GM10248 (cell line): ENCODE data around the gene AEBP1.

Experiments used
- CTCF ChIA-PET: fragments of 300-600 bp; sonication (Branson Sonifier 250); formaldehyde crosslinking; extraction: SDS; loops from one replicate; lab custom pipeline; 2021; ENCODE audit warnings: antibody characterized with exemption; lab: Yijun Ruan, JAX
- POLR2A ChIA-PET: fragments of 350-650 bp; sonication (Branson Sonifier 250); formaldehyde crosslinking; extraction: SDS; loops from one replicate; lab custom pipeline; 2020; ENCODE audit warnings: antibody characterized with exemption; lab: Yijun Ruan, JAX
- DNase-seq: peaks from one replicate; pipeline ENCODE4 v3.0.0; 2012; ENCODE audit errors: extremely low spot score
- CTCF ChIP-seq: IDR thresholded peaks from 2 replicates; pipeline ENCODE4 v1.5.1; 2012; ENCODE audit warnings: mild to moderate bottlenecking, low read depth; ENCODE audit errors: extremely low read depth, missing control alignments, control extremely low read depth

AEBP1 gene

GRCh38 chr7:44103923-44104859 is at the start of gene AEBP1:
AEBP1 (plus strand) TSS chr7:44104345; CDS start chr7:44104666, 321 bp downstream.
- peak; percentile 31 for TF ChIP-seq CTCF
- ChIA-PET CTCF (interaction anchor here (1.5 kb wide), 1 partner anchor 13 kb away, joined by 3 read pairs; no protein-coding TSS in a partner anchor), POLR2A (no interaction called here)
- DNase-seq, result peak; percentile 62

- CTCF ChIA-PET, result interaction anchor here (1.5 kb wide), 1 partner anchor 184 kb away, joined by 3 read pairs; no protein-coding TSS in a partner anchor
- DNase-seq, result no peak
- no peak for TF ChIP-seq CTCF
- POLR2A ChIA-PET, result no interaction called here
These were observed 47.5 kb upstream of the AEBP1 start for GRCh38 chr7:44056681-44057080.

- POLR2A ChIA-PET, result interaction anchor here (0.6 to 1.1 kb wide), 2 partner anchors 24 to 38 kb away, joined by 3 to 8 read pairs; no protein-coding TSS in a partner anchor
- CTCF ChIA-PET, result interaction anchor here (1.5 kb wide), 1 partner anchor 184 kb away, joined by 3 read pairs; no protein-coding TSS in a partner anchor
- DNase-seq, result no peak
- TF ChIP-seq CTCF, result no peak
These were observed 46.8 kb upstream of the AEBP1 start for GRCh38 chr7:44057181-44057848.

GRCh38 chr7:44057849-44058758 is 46.0 kb upstream of the AEBP1 start:
- peak; percentile 58 for DNase-seq
- CTCF ChIA-PET, result interaction anchor here (1.2 to 1.6 kb wide), 2 partner anchors 11 to 23 kb away, joined by 3 to 4 read pairs; no protein-coding TSS in a partner anchor
- POLR2A ChIA-PET, result interaction anchor here (0.6 to 1.1 kb wide), 2 partner anchors 23 to 39 kb away, joined by 3 to 8 read pairs; no protein-coding TSS in a partner anchor
- TF ChIP-seq CTCF, result peak; percentile 6

GRCh38 chr7:44058759-44059218 is 45.4 kb upstream of the AEBP1 start:
- no peak for TF ChIP-seq CTCF
- no peak for DNase-seq
- ChIA-PET CTCF (interaction anchor here (1.2 to 1.6 kb wide), 2 partner anchors 11 to 23 kb away, joined by 3 to 4 read pairs; no protein-coding TSS in a partner anchor), POLR2A (no interaction called here)
